ENCODE data around the gene SLC16A4.
A peak's percentile ranks its signal among the peaks of the same experiment; 100 is the strongest.

SLC16A4 gene

GRCh38 chr1:110355321-110355720, 35.5 kb downstream of the SLC16A4 start:
- DNase-seq: no peak

- DNase-seq: no peak
Observed at GRCh38 chr1:110350360-110350759, 40.5 kb downstream of the SLC16A4 start.

- DNase-seq: no peak
Observed at GRCh38 chr1:110348771-110349170, 42.1 kb downstream of the SLC16A4 start.

GRCh38 chr1:110348050-110348449, 42.8 kb downstream of the SLC16A4 start:
- DNase-seq: no peak

DNA sequence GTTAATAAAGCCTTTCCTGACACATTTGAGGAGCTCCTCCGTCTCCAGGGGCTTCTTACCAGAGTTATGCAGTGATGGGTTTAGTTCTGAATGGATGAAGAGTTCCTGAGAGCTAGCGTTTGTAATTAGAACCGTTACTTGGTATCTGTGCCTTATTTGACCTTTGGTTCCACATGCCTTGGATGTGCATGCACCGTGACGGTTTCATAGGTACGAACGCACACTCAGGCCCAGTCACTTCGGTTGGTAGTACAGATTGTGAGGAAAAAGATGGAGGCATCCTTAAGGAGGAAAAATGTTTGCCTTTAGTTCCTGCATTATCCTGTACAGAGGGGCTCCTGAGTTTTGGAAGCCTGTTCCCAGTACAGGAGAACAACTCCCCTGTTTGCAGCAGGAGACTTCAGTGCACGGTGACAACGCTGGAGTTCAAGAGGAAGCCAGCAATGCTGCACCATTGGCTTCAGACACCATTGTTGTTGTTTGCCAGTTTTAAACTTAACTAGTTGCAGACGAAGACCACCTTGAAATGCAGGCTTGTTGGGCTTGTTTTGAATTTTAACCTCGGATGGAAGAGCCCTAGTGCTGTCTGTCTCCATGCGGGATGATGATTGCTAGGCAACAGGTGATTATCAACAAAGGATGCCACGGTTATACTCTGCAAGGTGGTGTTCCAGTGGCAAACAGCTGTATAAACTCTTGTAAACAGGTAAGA, 43.5 kb downstream of the SLC16A4 start:
- no peak for DNase-seq

GRCh38 chr1:110346690-110347089, 44.1 kb downstream of the SLC16A4 start:
- no peak for DNase-seq

GRCh38 chr1:110345480-110345879, 45.3 kb downstream of the SLC16A4 start:
- no peak for DNase-seq

GRCh38 chr1:110344152-110344551, 46.7 kb downstream of the SLC16A4 start:
- DNase-seq: no peak

DNA sequence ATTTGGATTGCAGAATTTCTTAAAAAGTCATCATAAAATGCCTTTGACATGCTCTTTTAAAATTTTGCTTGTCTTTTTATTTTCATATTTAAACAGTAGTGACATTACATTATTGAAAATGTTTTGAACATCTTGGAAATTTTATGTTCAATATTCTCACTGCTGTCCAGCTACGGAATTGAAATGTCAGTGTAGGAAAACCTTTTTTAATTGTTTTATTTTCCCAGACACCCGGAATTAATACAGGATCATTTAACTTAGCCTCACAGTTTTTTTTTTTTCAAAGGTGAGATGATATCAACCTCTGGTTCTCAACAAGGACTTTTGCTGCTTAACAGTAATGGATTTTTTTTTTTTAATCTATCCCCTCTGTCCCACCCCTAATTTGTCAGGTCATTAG, 47.6 kb downstream of the SLC16A4 start:
- DNase-seq: no peak

GRCh38 chr1:110341872-110342331, 48.9 kb downstream of the SLC16A4 start:
- DNase-seq: no peak

- DNase-seq: no peak
Observed at GRCh38 chr1:110341146-110341871, 49.5 kb downstream of the SLC16A4 start.

- DNase-seq: no peak
Observed at GRCh38 chr1:110340207-110340468, 50.7 kb downstream of the SLC16A4 start.

- DNase-seq: peak; percentile 77
Observed at GRCh38 chr1:110339407-110340206, 51.2 kb downstream of the SLC16A4 start.

DNA sequence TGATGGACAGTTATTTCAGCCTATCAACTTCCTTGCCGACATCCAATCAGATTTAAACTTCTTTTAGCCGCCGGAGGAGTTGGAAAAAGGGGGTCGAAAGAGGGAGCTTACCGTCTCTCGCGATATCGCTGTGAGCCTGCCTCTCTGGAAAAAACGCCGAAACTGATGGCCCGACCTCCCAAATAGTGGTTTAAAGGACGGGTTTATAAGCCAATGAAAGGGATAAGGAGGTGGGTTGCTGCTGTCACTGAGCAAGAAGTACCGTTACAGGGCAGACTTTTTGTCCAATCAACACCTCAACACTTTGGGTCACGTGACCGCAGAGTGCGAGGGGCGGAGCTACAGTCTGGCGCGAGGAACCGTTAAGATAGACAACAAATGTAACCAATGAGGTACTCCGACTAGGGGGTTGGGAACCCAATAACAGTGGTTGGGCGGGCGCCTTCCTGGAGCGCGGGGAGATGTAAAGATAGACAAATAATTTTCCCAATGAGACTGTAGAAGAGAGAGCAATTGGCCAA, 51.9 kb downstream of the SLC16A4 start, which contains the start of gene RBM15:
Gene RBM15 (plus strand): TSS at position 492 of the 521 bp plus-strand sequence. CDS start 29 bp downstream, at position 521.
- peak; percentile 99 for DNase-seq

DNA sequence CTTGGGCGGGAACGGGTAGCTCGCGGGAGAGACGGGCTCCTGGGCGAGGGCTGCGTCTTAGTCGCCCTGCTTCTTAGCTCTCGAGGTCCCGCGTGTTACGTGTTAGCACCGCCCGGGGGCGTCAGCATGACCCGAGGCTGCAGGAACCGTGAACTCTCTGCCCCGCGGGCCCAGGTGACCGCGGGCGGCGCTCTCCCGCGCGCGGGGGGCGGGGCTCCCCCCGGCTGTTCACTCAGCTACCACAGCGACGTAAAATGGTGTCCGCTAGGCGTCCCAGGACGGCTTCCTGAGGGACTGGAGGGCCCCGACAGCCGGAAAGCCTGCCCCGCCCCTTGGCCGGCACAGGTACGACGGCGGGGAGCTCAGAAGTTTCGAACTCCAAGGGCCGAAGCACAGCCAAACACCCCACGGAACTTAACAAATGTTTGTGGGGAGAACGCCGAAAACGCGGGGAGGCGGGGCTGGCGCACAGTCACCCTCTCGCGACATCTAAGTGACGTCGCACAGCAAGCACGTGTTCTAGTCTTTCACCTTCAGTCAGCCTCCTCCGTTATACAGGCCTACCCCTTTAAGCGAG, 52.4 kb downstream of the SLC16A4 start:
- peak; percentile 94 for DNase-seq

DNA sequence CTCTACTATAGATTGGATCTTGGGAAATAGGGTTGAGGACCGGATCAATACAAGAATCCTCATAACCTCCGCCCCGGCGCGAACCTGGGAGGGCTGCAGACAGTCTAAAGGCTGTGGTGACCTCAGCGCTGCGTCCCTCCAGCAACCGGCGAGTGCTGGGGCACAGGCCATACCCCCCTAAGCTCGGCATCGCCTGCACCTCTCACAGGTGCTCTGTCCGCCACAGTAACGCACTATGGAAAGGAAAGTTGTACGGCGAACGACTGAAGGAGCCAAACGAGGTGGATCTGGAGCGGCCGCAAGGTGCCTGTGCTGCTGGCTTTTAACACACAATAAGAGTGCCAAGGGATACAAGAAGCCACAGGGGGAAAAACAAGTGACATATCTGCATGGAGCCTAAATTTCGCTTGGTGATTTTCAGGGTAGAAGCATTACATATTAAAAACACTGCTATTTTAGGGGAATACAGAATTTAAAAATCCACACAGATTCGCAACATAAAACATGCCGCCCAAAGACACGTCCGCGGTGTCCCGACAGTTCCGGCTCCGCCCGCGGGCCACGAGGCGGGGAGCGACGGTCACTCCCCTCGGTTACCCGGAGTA, 53.0 kb downstream of the SLC16A4 start:
- DNase-seq: peak; percentile 61

- no peak for DNase-seq
Observed at GRCh38 chr1:110336300-110337039, 54.4 kb downstream of the SLC16A4 start.

DNA sequence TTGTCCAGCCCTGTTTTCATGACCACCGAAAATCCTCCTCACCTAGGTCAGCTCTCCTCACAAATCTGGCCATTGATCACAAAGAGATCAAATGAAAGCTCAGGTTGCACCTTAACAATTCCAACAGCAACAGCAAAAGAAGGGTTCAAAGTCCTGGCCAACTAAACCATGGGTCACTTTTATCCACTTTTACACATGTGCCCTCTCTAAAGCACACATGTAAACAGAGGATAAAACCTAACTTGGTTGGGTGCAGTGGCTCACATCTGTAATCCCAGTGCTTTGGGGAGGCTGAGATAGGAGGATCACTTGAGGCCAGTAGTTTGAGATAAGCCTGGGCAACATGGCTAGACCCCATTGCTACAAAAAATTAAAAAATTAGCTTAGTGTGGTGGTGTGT, 55.6 kb downstream of the SLC16A4 start:
- DNase-seq: no peak

DNA sequence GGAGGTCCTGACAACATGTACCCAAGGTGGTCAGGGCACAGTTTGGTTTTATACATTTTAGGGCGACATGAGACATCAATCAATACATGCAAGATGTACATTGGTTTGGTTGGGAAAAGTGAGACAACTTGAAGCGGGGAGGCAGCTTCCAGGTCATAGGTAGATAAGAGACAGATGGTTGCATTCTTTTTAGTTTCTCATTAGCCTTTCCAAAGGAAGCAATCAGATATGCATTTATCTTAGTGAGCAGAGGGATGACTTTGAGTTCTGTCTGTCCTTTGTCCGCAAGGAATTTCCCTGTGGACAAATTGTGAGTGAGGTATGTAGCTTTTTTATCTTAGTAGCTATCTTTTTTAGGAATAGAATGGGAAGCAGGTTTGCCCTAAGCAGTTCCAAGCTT, 62.1 kb downstream of the SLC16A4 start:
- DNase-seq: no peak

DNA sequence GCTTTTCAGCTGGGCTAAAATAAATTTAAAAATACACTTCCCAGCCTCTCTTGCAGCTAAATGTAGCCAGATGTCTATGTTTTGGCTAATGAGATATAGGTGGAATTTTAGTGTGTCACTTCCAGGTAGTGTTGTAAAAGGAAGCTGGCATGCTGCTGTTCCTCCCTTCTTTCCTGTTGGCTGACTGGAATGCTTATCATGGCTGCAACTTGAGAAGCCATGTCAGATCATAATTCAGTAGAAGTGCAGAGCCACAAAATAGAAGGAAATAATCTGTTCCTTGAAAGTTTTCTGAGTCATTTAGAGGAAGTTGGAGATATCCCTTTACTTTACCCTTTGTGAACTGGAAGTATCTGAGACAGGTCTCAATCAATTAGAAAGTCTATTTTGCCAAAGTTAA, 62.6 kb downstream of the SLC16A4 start:
- DNase-seq: no peak

DNA sequence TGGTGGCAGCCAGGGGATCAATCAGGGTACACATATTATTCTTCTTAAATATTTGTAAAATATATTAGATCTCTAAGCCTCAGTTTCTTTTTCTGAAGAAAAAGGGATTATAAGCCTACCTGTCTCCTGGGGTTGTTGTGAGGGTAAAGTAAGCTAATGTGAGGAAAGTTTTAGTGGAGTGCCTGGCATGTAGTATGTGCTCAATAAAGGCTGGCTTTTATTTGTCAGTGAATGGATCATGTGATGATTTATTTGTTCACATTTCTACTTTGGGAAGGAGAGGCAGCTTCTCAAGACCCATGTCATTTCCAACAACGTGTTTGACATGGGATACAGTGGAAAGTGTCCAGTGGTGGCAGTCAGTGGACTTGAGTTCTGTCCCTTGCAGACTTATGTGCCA, 64.0 kb downstream of the SLC16A4 start:
- DNase-seq: no peak

GRCh38 chr1:110324667-110325066, 66.2 kb downstream of the SLC16A4 start:
- no peak for DNase-seq

Measured in activated CD4-positive, alpha-beta T cell treated with anti-CD3 and anti-CD28 coated beads, Interleukin-10, Interleukin-2, amounts not matched to agents 100 ng/mL and 50 ng/mL, durations not matched to agents 16 hours and 8 hours (primary cell).